A549 treated with AZD9567 at 1 μM for 4 hours (cell line): ENCODE measurements around the gene MAPK7. TPM values are rescaled to one million over a fixed set of nuclear protein-coding genes. Genes with fewer than 3 reads are reported as not detected.

Experiments
- total RNA-seq: library from RNA; stranded (reverse); fragments of 200-300 nt; extraction: Qiagen RNA extraction; gene quantifications from 5 replicates; pipeline ENCODE4 v1.2.3, GENCODE V29; 2022; ENCODE audit not compliant: insufficient read depth

Gene MAPK7
- 22.8 to 26.8 TPM (median 24.4 TPM) in 5 replicates for total RNA-seq

GRCh38 chr17:19378416-19379360 lies at the start of gene MAPK7:
MAPK7 (plus strand) TSS chr17:19378498; CDS start chr17:19378901, 403 bp downstream.

GRCh38 chr17:19362277-19363113 lies 15.8 kb upstream of the MAPK7 start, which contains the start of gene B9D1:
B9D1 (minus strand) TSS chr17:19362723; CDS start chr17:19362569, 154 bp downstream.

GRCh38 chr17:19386974-19387920 lies 8.9 kb downstream of the MAPK7 start, which contains the start of gene MFAP4:
MFAP4 (minus strand) TSS chr17:19387190; CDS start chr17:19387155, 35 bp downstream.

GRCh38 chr17:19410875-19411620 lies 32.8 kb downstream of the MAPK7 start, which contains the start of gene RNF112:
RNF112 (plus strand) TSS chr17:19411232; CDS start chr17:19411409, 177 bp downstream.

Other genes with a start within 250 kb of the MAPK7 start
- 44.8 to 59.3 TPM (median 55.8 TPM) in 5 replicates for gene EPN2, start 141.1 kb upstream of the MAPK7 start, total RNA-seq
- 43.8 to 48.0 TPM (median 47.4 TPM) in 5 replicates for gene B9D1, start 15.8 kb upstream of the MAPK7 start, total RNA-seq
- gene MFAP4, start 8.7 kb downstream of the MAPK7 start, total RNA-seq = 0.06 TPM in 1 of 5 replicates, not detected in the others
- 0.42 to 0.94 TPM (median 0.67 TPM) in 4 of 5 replicates, not detected in the other for gene RNF112, start 32.7 kb downstream of the MAPK7 start, total RNA-seq
- 21.6 to 28.1 TPM (median 22.8 TPM) in 5 replicates for gene SLC47A1, start 155.4 kb downstream of the MAPK7 start, total RNA-seq